Measurements from ENCODE around the gene CHCHD10. TPM values are rescaled to one million over a fixed set of nuclear protein-coding genes. Genes with fewer than 3 reads are reported as not detected.

The CHCHD10 gene
- total RNA-seq, 2 donors from 2014 or later: 31.6 to 44.0 TPM

GRCh38 chr22:23774114-23774921 is 6.5 kb upstream of the CHCHD10 start:
- Mint-ChIP-seq H3K27me3 (no peaks in the 10 kb centered on the region), H3K36me3 (ENCODE audit: low read depth) (peaks cover 2% of the 10 kb centered on the region), H3K4me1 (peaks cover 9% of the 10 kb centered on the region), H3K4me3 (no peak overlapping the region), H3K27ac (no peak overlapping the region)
- no peak for ATAC-seq
- no peak for DNase-seq
- H3K9me3 ChIP-seq (ENCODE audit: control insufficient read depth, low read length, poor library complexity, severe bottlenecking): no peaks in the 10 kb centered on the region

DNA sequence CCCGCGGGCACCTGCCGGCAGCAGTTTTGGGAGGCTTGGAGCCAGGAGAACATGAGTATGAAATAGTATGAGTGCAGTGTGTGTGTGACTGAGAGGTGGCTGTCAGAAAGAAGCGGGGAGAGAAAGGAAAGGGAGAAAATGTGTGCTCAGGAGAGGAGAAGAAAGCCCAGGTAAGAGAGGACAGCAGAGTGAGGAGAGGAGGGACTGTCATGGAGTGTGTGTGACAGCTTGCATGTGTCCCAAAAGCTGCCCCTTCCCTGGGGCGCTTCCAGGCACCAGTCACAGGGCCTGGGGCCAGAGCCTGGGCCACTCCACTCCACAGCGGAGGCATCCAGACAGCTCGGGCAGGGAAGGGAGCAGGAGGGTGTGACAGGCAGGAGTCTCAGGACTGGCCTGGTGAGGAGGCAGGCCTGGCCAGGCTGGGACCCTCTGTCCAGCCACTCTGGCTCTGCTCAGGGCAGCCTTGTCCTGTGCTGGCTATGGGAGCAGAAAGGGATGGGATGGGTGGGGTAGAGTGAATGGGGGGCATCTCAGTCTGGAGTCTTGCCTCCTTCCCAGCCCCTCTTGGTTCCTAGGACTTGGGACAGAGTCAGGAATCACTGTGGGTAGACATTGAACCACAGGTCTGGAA is 5.8 kb upstream of the CHCHD10 start:
- peak overlapping the region; percentile 63 for H3K27ac Mint-ChIP-seq
- DNase-seq: no peak

DNA sequence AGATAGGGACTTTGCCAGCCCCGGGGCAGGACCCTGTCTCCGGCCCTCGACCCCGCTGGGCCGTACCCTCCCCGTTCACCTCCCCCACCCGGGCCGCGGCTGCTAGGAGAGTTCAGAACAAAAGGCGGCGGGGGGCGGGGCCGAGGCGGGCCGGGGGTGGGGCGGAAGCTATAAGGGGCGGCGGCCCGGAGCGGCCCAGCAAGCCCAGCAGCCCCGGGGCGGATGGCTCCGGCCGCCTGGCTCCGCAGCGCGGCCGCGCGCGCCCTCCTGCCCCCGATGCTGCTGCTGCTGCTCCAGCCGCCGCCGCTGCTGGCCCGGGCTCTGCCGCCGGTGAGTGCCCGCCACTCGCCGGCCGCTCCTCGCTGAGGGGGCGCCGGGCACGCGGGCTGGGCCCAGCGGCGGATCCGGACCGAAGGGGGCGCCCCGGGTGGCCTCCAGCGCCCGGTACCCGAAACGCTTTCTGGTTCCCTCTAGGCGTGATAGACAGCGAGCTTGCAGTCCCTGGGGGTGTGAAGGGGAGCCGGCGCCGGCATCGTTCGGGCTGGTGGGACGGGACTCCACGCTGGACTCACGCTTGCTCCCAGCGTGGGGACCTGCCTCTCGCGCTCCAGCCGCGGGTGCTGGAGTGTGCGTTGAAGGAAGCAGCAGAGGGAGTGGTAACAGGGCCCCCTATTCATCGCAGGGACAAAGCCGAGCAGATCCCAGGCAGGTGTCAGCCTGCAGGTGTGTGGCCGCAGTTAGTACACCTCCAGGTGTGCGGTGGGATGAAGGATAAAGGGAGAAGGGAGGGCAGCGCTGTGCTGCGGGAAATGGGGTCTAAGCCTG is 5.1 kb upstream of the CHCHD10 start, which contains the start of gene MMP11:
Gene MMP11, plus strand, starts transcription at position 201 of the 825 bp plus-strand sequence. Its CDS starts 22 bp downstream, at position 223.
- peak within 1 kb of the TSS; percentile 86 for H3K4me3 Mint-ChIP-seq
- peak within 1 kb of the TSS; percentile 63 for H3K27ac Mint-ChIP-seq
- H3K36me3 Mint-ChIP-seq (ENCODE audit: low read depth): peaks cover 2% of the 10 kb centered on the region
- H3K27me3 Mint-ChIP-seq: no peaks in the 10 kb centered on the region
- DNase-seq (peak; percentile 33 to 60 (median 48)), ATAC-seq (peak; percentile 57)
- H3K9me3 ChIP-seq (ENCODE audit: control insufficient read depth, low read length, poor library complexity, severe bottlenecking): no peaks in the 10 kb centered on the region
- peaks cover 9% of the 10 kb centered on the region for H3K4me1 Mint-ChIP-seq

More for the DNA sequence above, 5.8 kb upstream of the CHCHD10 start:
- H3K4me1 Mint-ChIP-seq: peaks cover 9% of the 10 kb centered on the region
- no peaks in the 10 kb centered on the region for H3K27me3 Mint-ChIP-seq
- peaks cover 2% of the 10 kb centered on the region for H3K36me3 Mint-ChIP-seq (ENCODE audit: low read depth)
- no peak for ATAC-seq
- H3K9me3 ChIP-seq (ENCODE audit: control insufficient read depth, low read length, poor library complexity, severe bottlenecking): no peaks in the 10 kb centered on the region
- H3K4me3 Mint-ChIP-seq: peak overlapping the region; percentile 86

GRCh38 chr22:23772315-23772648 is 4.5 kb upstream of the CHCHD10 start:
- H3K27ac Mint-ChIP-seq: no peak overlapping the region
- peaks cover 9% of the 10 kb centered on the region for H3K4me1 Mint-ChIP-seq
- peaks cover 2% of the 10 kb centered on the region for H3K36me3 Mint-ChIP-seq (ENCODE audit: low read depth)

GRCh38 chr22:23769321-23769965 is 1.7 kb upstream of the CHCHD10 start:
- Mint-ChIP-seq H3K27ac (no peak overlapping the region), H3K27me3 (no peaks in the 10 kb centered on the region), H3K36me3 (ENCODE audit: low read depth) (peaks cover 2% of the 10 kb centered on the region), H3K4me1 (peaks cover 15% of the 10 kb centered on the region), H3K4me3 (peak overlapping the region; percentile 58)
- no peak for DNase-seq
- no peak for ATAC-seq
- no peaks in the 10 kb centered on the region for H3K9me3 ChIP-seq (ENCODE audit: control insufficient read depth, low read length, poor library complexity, severe bottlenecking)

More at GRCh38 chr22:23772315-23772648, 4.5 kb upstream of the CHCHD10 start:
- ATAC-seq: no peak
- peak overlapping the region; percentile 69 for H3K4me3 Mint-ChIP-seq
- H3K9me3 ChIP-seq (ENCODE audit: control insufficient read depth, low read length, poor library complexity, severe bottlenecking): no peaks in the 10 kb centered on the region
- H3K27me3 Mint-ChIP-seq: no peaks in the 10 kb centered on the region
- no peak for DNase-seq

DNA sequence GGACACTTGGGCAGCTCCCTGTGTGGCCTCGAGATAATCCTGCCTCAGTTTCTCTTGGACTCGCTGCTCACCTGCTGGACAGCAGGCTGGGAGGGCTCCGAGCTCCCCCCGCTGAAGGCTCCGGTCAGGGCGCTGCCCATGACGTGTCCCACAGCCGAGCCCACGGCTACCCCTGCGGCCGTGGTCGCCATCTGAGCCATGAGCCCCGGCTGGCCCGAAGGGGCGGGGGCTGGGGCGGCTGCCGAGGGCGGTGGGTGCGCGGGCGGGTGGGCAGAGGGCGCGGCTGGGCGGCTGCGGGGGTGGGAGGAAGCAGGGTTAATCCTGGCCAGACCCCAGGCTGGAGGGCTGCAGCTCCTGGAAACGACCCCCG is 484 bp downstream of the CHCHD10 start:
- H3K27ac Mint-ChIP-seq: no peak overlapping the region
- ATAC-seq: no peak
- DNase-seq: no peak

GRCh38 chr22:23764899-23765881 is 2.6 kb downstream of the CHCHD10 start:
- Mint-ChIP-seq H3K27ac (no peak overlapping the region), H3K27me3 (no peaks in the 10 kb centered on the region), H3K4me1 (peaks cover 26% of the 10 kb centered on the region), H3K4me3 (no peak overlapping the region), H3K36me3 (ENCODE audit: low read depth) (peaks cover 2% of the 10 kb centered on the region)
- DNase-seq (no peak), ATAC-seq (no peak)
- H3K9me3 ChIP-seq (ENCODE audit: control insufficient read depth, low read length, poor library complexity, severe bottlenecking): no peaks in the 10 kb centered on the region

More for the DNA sequence above, 484 bp downstream of the CHCHD10 start:
- peaks cover 20% of the 10 kb centered on the region for H3K4me1 Mint-ChIP-seq
- no peaks in the 10 kb centered on the region for H3K27me3 Mint-ChIP-seq
- H3K9me3 ChIP-seq (ENCODE audit: control insufficient read depth, low read length, poor library complexity, severe bottlenecking): no peaks in the 10 kb centered on the region
- H3K4me3 Mint-ChIP-seq: peak overlapping the region; percentile 86
- H3K36me3 Mint-ChIP-seq (ENCODE audit: low read depth): no peaks in the 10 kb centered on the region

DNA sequence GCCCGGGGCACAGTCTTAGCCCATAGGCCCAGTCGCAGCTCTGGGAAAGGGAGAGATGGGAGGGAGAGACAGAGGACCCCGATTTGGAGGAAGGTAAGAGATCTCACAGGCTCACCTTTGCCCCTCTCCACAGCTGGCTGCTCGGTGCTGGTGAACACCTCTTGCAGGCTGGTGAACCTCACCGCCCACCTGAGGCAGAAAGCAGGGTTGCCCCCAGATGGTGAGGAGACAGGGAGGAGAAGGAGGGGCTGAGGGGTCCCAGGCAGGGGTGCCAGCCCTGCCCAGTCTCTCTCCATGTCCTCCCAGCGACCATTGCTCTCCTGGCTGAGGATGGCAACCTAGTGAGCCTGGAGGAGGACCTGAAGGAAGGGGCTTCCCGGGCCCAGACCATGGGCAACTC is 3.8 kb downstream of the CHCHD10 start:
- Mint-ChIP-seq H3K4me3 (peak overlapping the region; percentile 59), H3K36me3 (ENCODE audit: low read depth) (peaks cover 2% of the 10 kb centered on the region), H3K4me1 (peaks cover 26% of the 10 kb centered on the region), H3K27me3 (no peaks in the 10 kb centered on the region), H3K27ac (no peak overlapping the region)
- H3K9me3 ChIP-seq (ENCODE audit: control insufficient read depth, low read length, poor library complexity, severe bottlenecking): no peaks in the 10 kb centered on the region
- DNase-seq (no peak), ATAC-seq (no peak)

DNA sequence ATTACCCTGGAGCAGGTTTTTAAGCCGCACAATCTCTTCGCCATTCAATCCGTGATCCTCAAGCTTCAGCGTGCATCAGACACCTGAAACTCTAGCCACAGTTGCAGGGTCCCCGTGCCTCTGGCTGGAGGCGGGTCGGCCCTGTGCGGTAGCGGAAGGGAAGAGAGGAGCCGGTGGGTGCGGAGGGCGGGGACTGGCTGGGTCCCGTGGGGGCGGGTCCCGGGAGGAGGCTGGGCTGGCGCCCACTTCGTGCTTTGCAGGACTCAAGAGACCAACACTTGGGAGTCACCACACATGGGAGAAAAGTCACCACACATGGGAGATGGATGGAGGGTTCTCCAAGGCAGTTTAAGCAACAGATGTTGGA is 4.2 kb downstream of the CHCHD10 start:
- peak; percentile 49 for ATAC-seq
- H3K4me1 Mint-ChIP-seq: peaks cover 26% of the 10 kb centered on the region

GRCh38 chr22:23762842-23763578 is 4.8 kb downstream of the CHCHD10 start, which contains the start of gene C22orf15:
C22orf15 (plus strand) TSS chr22:23762990; CDS start chr22:23763307, 317 bp downstream.
- Mint-ChIP-seq H3K27me3 (no peaks in the 10 kb centered on the region), H3K4me3 (peak within 1 kb of the TSS; percentile 59), H3K36me3 (ENCODE audit: low read depth) (peaks cover 2% of the 10 kb centered on the region), H3K4me1 (peaks cover 26% of the 10 kb centered on the region), H3K27ac (no peak within 1 kb of the TSS)
- ATAC-seq: no peak
- H3K9me3 ChIP-seq (ENCODE audit: control insufficient read depth, low read length, poor library complexity, severe bottlenecking): no peaks in the 10 kb centered on the region
- DNase-seq: no peak

More for the DNA sequence above, 4.2 kb downstream of the CHCHD10 start:
- H3K27me3 Mint-ChIP-seq: no peaks in the 10 kb centered on the region
- H3K9me3 ChIP-seq (ENCODE audit: control insufficient read depth, low read length, poor library complexity, severe bottlenecking): no peaks in the 10 kb centered on the region
- H3K36me3 Mint-ChIP-seq (ENCODE audit: low read depth): peaks cover 2% of the 10 kb centered on the region
- peak overlapping the region; percentile 59 for H3K4me3 Mint-ChIP-seq
- H3K27ac Mint-ChIP-seq: no peak overlapping the region
- peak in 1 of 3 donors; percentile 40 for DNase-seq

- H3K9me3 ChIP-seq (ENCODE audit: control insufficient read depth, low read length, poor library complexity, severe bottlenecking): no peaks in the 10 kb centered on the region
- Mint-ChIP-seq H3K36me3 (ENCODE audit: low read depth) (peaks cover 2% of the 10 kb centered on the region), H3K4me1 (peaks cover 22% of the 10 kb centered on the region), H3K27ac (no peak overlapping the region), H3K4me3 (no peak overlapping the region), H3K27me3 (no peaks in the 10 kb centered on the region)
- no peak for DNase-seq
- no peak for ATAC-seq
These were observed 7.7 kb downstream of the CHCHD10 start for GRCh38 chr22:23760056-23760455.
